ENCODE results near the gene C3orf33.
A peak's percentile ranks its signal among the peaks of the same experiment; 100 is the strongest.

C3orf33 gene

GRCh38 chr3:155785662-155786295, 20.3 kb downstream of the C3orf33 start:
- DNase-seq, result peak; percentile 36

GRCh38 chr3:155782390-155782953, 23.6 kb downstream of the C3orf33 start:
- DNase-seq, result no peak

GRCh38 chr3:155780291-155780690, 25.8 kb downstream of the C3orf33 start:
- no peak for DNase-seq

- no peak for DNase-seq
Measured at GRCh38 chr3:155778462-155778861, 27.6 kb downstream of the C3orf33 start.

GRCh38 chr3:155772801-155773200, 33.3 kb downstream of the C3orf33 start:
- no peak for DNase-seq

GRCh38 chr3:155771126-155771525, 35.0 kb downstream of the C3orf33 start:
- DNase-seq, result no peak

GRCh38 chr3:155766206-155766605, 39.9 kb downstream of the C3orf33 start:
- no peak for DNase-seq

- DNase-seq, result no peak
Measured at GRCh38 chr3:155763870-155764463, 42.1 kb downstream of the C3orf33 start.

- no peak for DNase-seq
Measured at GRCh38 chr3:155760653-155761052, 45.4 kb downstream of the C3orf33 start.

- no peak for DNase-seq
Measured at GRCh38 chr3:155757577-155757976, 48.5 kb downstream of the C3orf33 start.

- no peak for DNase-seq
Measured at GRCh38 chr3:155753038-155753639, 52.9 kb downstream of the C3orf33 start.

GRCh38 chr3:155748611-155749365, 57.3 kb downstream of the C3orf33 start:
- DNase-seq, result no peak

GRCh38 chr3:155747946-155748290, 58.2 kb downstream of the C3orf33 start:
- DNase-seq, result no peak

- no peak for DNase-seq
Measured at GRCh38 chr3:155747286-155747945, 58.7 kb downstream of the C3orf33 start.

GRCh38 chr3:155746703-155747102, 59.4 kb downstream of the C3orf33 start:
- no peak for DNase-seq

- DNase-seq, result peak; percentile 77
Measured at GRCh38 chr3:155745795-155746550, 60.1 kb downstream of the C3orf33 start.

- DNase-seq, result peak; percentile 30
Measured at GRCh38 chr3:155744626-155745324, 61.3 kb downstream of the C3orf33 start, which contains the start of gene PLCH1. PLCH1 (minus strand) TSS chr3:155745071; CDS start chr3:155704224, 40,847 bp downstream.

- no peak for DNase-seq
Measured at GRCh38 chr3:155744010-155744625, 62.0 kb downstream of the C3orf33 start.

GRCh38 chr3:155743606-155744005, 62.5 kb downstream of the C3orf33 start:
- DNase-seq, result no peak

- DNase-seq, result no peak
Measured at GRCh38 chr3:155742349-155742965, 63.6 kb downstream of the C3orf33 start.
